Left lung (tissue), 10 donors: ENCODE measurements around the gene TST. TPM values are rescaled to one million over a fixed set of nuclear protein-coding genes. Genes with fewer than 3 reads are reported as not detected.

Experiments used
- ATAC-seq: fragments of 200-7000 bp; cut with Tn5 transposase; one replicate; pipeline ENCODE4 v1.9.1; 2020; ENCODE audit warnings: moderate library complexity
- DNase-seq, 4 donors: peaks; one replicate each; pipeline ENCODE4 v3.0.0-alpha.2; 2013 to 2020
- H3K27ac ChIP-seq, 2 donors: fragments of 200-600 bp; sonication (generic) in 1 of 2; one replicate each; pipeline versions ENCODE4 v1.5.0 to v1.8.0; 2020 to 2021
- H3K27me3 ChIP-seq, 2 donors: fragments of 200-600 bp; sonication (generic) in 1 of 2; one replicate each; pipeline versions ENCODE4 v1.5.0 to v1.8.0; 2020 to 2021
- H3K36me3 ChIP-seq, 2 donors: fragments of 200-600 bp; sonication (generic) in 1 of 2; one replicate each; pipeline versions ENCODE4 v1.5.0 to v1.8.0; 2020 to 2021
- H3K4me1 ChIP-seq, 2 donors: fragments of 200-600 bp; one replicate each; pipeline ENCODE4 v1.8.0; 2021
- H3K4me3 ChIP-seq, 2 donors: fragments of 200-600 bp; sonication (generic) in 1 of 2; one replicate each; pipeline versions ENCODE4 v1.5.0 to v1.8.0; 2020 to 2021; ENCODE audit warnings: mild to moderate bottlenecking in 1 of 2
- H3K9me3 ChIP-seq, 2 donors: fragments of 200-600 bp; sonication (generic) in 1 of 2; one replicate each; pipeline versions ENCODE4 v1.5.0 to v1.8.0; 2020 to 2021
- intact Hi-C, 2 donors: fragments of 100-400 bp; cut with DNase I; formaldehyde crosslinking; loops; one replicate each; pipeline versions ENCODE4 v1.11.2 to v1.14.2; 2022
- polyA plus RNA-seq, 6 donors: library from polyadenylated mRNA; unstranded; fragments of 120-200 nt; gene quantifications; one replicate each; pipeline ENCODE4 v1.2.1, GENCODE V29; 2013; ENCODE audit not compliant: insufficient read length in 6 of 6
- total RNA-seq, 2 donors: library from RNA; stranded (reverse); fragmentation: NEBNext Ultra II Directional; extraction: Animal tissue kit (Norgen Biotek cat#: 25700); gene quantifications; one replicate each; pipeline ENCODE4 v1.2.1, GENCODE V29; 2021
- TF ChIP-seq, protein P1 (sequence below), 2 donors: fragments of 200-600 bp; sonication (generic) in 1 of 2; IDR thresholded peaks; one replicate each; pipeline versions ENCODE4 v1.5.0 to v1.8.0; 2021; ENCODE audit warnings: antibody characterized with exemption in 2 of 2
- donor health status: DM: no; HTN: yes; CAD: no.
- donor health status: DM: no; HTN: no; CAD: no.

TST gene
- total and polyA plus RNA-seq, 8 donors = 14.7 to 52.0 (median 23.5) TPM

DNA sequence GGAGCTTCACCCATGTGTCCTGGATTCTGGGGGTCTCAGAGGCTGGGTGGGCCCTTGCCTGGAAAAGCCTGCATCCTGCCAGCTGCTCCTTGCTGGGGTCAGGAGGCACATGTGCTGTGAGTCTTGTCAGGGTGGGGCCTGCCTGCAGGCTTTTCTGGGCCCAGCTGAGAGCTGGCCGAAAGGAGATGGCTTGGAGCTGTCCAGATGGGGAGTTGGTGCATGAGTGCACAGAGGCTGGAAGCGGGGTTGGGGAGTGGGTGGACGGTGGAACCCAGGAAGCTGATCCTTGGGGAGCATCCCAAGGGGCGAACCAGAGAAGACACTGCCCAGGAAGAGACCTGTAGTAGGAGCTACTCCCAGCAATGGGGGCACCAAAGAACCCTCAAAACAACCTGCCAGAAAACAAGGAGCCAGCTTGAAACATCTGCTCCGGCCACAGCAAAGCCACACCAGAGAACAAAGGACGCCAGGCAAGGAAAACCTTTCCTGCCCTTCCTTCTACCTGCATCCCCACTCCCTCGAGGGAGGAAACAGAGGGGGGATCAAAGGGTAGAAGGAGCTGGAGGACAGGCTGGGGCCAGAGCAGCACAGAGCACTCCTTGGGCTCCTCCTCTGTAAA lies 24.1 kb upstream of the TST start:
- Histone ChIP-seq H3K27me3 (no peaks in the 10 kb centered on the region), H3K36me3 (no peaks in the 10 kb centered on the region), H3K27ac (no peak overlapping the region), H3K9me3 (no peaks in the 10 kb centered on the region), H3K4me1 (peaks cover 0 to 17% of the 10 kb centered on the region in 2 donors), H3K4me3 (no peak overlapping the region)
- no peak for DNase-seq
- TF ChIP-seq, protein P1, sequence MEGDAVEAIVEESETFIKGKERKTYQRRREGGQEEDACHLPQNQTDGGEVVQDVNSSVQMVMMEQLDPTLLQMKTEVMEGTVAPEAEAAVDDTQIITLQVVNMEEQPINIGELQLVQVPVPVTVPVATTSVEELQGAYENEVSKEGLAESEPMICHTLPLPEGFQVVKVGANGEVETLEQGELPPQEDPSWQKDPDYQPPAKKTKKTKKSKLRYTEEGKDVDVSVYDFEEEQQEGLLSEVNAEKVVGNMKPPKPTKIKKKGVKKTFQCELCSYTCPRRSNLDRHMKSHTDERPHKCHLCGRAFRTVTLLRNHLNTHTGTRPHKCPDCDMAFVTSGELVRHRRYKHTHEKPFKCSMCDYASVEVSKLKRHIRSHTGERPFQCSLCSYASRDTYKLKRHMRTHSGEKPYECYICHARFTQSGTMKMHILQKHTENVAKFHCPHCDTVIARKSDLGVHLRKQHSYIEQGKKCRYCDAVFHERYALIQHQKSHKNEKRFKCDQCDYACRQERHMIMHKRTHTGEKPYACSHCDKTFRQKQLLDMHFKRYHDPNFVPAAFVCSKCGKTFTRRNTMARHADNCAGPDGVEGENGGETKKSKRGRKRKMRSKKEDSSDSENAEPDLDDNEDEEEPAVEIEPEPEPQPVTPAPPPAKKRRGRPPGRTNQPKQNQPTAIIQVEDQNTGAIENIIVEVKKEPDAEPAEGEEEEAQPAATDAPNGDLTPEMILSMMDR (IDR thresholded peaks at IDR 0.05) = no peak
- no peak for ATAC-seq
- intact Hi-C loops = no loop called here

DNA sequence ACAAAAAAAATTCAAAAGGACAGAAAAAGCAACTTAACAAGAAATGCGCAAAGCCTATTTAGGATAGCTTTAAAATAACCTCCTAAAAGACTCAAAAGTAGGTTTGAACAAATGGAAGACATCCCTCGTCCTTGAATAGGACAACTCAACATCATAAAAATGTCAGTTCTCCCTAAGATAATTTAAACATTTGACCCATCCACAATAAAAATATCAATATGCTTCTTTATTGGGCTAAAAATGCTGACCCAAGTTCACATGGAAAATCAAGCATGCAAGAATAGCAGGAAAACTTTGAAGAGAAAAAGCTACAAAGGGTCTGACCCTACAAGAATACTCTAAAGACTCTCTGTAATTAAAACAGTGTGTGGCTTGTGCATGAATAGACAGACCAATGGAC lies 20.2 kb upstream of the TST start:
- no peak for DNase-seq
- TF ChIP-seq, protein P1 (IDR thresholded peaks at IDR 0.05) = no peak
- Histone ChIP-seq H3K9me3 (no peaks in the 10 kb centered on the region), H3K4me1 (peaks cover 0 to 8% of the 10 kb centered on the region in 2 donors), H3K4me3 (no peak overlapping the region), H3K27me3 (no peaks in the 10 kb centered on the region), H3K27ac (no peak overlapping the region), H3K36me3 (no peaks in the 10 kb centered on the region)
- intact Hi-C loops = no loop called here
- ATAC-seq = no peak

DNA sequence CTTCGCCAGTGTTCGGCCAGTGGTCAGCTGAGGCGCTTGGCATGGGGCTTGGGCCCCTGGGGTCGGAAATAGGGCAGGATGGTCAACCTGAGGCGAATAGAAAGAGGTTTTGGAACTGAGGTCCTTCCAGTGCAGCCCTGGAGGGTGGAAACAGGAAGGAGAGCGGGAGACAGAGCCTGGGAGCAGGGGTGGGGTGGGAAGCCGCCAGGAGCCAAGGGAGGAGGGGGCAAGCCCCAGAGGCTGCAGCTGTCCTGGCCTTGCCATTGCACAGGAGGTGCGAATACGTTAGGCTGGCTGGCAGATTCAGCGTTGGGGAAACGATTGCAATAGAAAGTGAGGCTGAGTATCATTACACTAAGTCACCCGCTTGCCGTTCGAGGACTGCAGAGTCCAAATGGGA lies 18.4 kb upstream of the TST start:
- ATAC-seq = no peak
- intact Hi-C loops = no loop called here

DNA sequence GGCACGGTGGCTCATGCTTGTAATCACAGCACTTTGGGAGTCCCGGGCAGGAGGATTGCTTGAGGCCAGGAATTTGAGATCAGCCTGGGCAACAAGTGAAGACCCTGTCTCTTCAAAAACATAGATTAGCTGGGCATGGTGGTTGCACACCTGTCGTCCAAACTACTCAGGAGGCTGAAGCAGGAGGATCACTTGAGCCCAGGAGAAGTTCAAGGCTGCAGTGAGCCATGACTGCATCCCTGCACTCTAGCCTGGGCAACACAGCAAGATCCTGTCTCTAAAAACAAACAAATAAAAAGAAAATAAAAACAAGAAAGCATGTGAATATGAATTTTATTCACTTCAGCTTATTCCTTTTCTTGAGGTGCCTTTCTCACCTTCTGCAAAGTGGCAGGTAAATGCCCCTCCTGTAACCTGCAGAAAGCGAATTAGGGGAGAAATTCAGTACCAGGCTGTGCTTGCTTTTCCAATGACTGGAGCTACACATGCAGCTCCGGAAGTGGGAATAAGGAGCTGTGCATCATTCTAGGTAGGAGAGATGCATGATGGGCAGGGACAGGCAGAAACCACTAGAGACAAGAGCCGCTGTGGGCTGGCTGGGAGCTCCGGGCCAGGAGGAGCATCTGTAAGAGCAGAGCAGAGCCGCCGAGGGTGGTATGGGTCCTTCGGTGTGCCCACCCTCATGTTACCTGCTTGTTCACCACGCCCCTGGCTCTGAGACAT lies 17.6 kb upstream of the TST start:
- no peaks in the 10 kb centered on the region for H3K36me3 ChIP-seq
- no peaks in the 10 kb centered on the region for H3K9me3 ChIP-seq
- H3K27me3 ChIP-seq = no peaks in the 10 kb centered on the region
- no peak overlapping the region for H3K27ac ChIP-seq
- intact Hi-C loops = no loop called here
- no peak overlapping the region for H3K4me3 ChIP-seq
- TF ChIP-seq, protein P1 (IDR thresholded peaks at IDR 0.05) = no peak
- DNase-seq = no peak
- no peak for ATAC-seq
- peaks cover 4 to 15% of the 10 kb centered on the region in 2 donors for H3K4me1 ChIP-seq

More for the DNA sequence above, 18.4 kb upstream of the TST start:
- Histone ChIP-seq H3K27ac (no peak overlapping the region), H3K4me1 (peaks cover 4 to 6% of the 10 kb centered on the region in 2 donors), H3K9me3 (no peaks in the 10 kb centered on the region), H3K27me3 (no peaks in the 10 kb centered on the region), H3K36me3 (no peaks in the 10 kb centered on the region), H3K4me3 (no peak overlapping the region)
- TF ChIP-seq, protein P1 (IDR thresholded peaks at IDR 0.05) = no peak
- DNase-seq = no peak

DNA sequence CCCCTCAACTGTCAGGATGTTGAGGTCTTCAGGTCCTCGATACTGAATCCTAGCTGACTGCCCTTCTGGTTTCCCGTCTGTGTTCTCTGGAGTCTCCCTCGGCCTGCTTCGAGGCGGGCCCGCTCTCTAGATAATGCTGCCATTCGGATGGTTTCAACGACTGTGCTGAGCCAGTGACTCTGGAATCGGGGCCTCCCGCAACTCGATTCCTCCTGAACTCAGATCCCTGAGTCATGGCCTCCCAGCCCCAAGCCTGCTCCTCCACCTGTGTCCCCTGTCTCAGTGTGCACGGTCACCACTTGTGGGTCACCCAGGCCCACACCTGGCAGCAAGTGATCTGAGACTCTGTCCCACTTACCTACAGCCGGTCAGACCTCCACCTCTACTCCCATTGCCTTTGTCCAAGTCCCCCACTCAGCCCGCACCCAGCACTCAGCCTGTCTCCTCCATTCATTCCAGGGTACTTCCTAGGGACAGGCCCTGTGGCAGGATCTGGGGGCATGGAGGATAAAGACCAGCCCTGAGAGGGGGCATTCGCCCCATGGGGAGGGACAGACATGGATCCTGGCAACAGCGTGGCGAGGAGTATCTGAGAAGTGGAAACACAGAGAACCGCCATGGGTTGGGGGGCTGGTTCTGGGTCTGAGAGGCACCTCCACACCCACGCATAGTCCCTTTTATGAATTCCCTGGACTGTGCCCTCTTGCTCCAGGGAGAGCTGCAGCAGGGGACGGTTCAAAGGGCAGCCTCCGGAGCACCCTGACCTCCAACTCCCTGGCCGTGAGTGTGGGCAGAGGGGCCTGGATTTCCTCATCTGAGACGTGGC lies 14.6 kb upstream of the TST start:
- TF ChIP-seq, protein P1 (IDR thresholded peaks at IDR 0.05) = no peak
- H3K4me1 ChIP-seq = peaks cover 4 to 17% of the 10 kb centered on the region in 2 donors
- no peaks in the 10 kb centered on the region for H3K27me3 ChIP-seq
- DNase-seq (no peak), ATAC-seq (no peak)
- no peaks in the 10 kb centered on the region for H3K9me3 ChIP-seq
- no peak overlapping the region for H3K27ac ChIP-seq
- H3K36me3 ChIP-seq = peaks cover 0 to 17% of the 10 kb centered on the region in 2 donors
- H3K4me3 ChIP-seq = no peak overlapping the region
- intact Hi-C loops = no loop called here
